HepG2 (cell line): Measurements from ENCODE around the gene DTNA. TPM values are rescaled to one million over a fixed set of nuclear protein-coding genes. Genes with fewer than 3 reads are reported as not detected.
A peak's percentile ranks its signal among the peaks of the same experiment; 100 is the strongest.

Experiments
- CAMTA2 ChIP-seq: sonication (generic); formaldehyde crosslinking; IDR thresholded peaks from 2 replicates; pipeline ENCODE4 v1.4.0; 2020; ENCODE audit warnings: mild to moderate bottlenecking, missing genetic modification reagents, borderline replicate concordance
- CBFB ChIP-seq: sonication (generic); formaldehyde crosslinking; IDR thresholded peaks from 2 replicates; pipeline ENCODE4 v1.4.0; 2020; ENCODE audit warnings: missing genetic modification reagents
- CBX2 ChIP-seq, 2 experiments: fragments of 200-600 bp in 1 of 2; sonication (generic); formaldehyde crosslinking in 1 of 2; IDR thresholded peaks; 2 replicates each; pipeline versions ENCODE4 v1.7.0 to v1.8.1; 2018 to 2022; ENCODE audit warnings: low read depth in 2 of 2, low read length in 1 of 2, mild to moderate bottlenecking in 1 of 2, missing genetic modification reagents in 1 of 2
- CBX5 ChIP-seq: sonication (generic); formaldehyde crosslinking; IDR thresholded peaks from 2 replicates; pipeline ENCODE4 v1.4.0; 2020; ENCODE audit warnings: missing genetic modification reagents, borderline replicate concordance
- ELF4 ChIP-seq: sonication (generic); formaldehyde crosslinking; IDR thresholded peaks from 2 replicates; pipeline ENCODE4 v1.5.0; 2020; ENCODE audit warnings: missing genetic modification reagents, mild to moderate bottlenecking, moderate library complexity, borderline replicate concordance
- KLF16 ChIP-seq, 2 experiments: sonication (generic) in 1 of 2; formaldehyde crosslinking in 1 of 2; IDR thresholded peaks; 2 replicates each; pipeline versions ENCODE4 v1.6.1 to v1.8.0; 2016 to 2023; ENCODE audit warnings: missing genetic modification reagents in 2 of 2, missing compliant biosample characterization in 1 of 2
- MLLT10 ChIP-seq: sonication (generic); formaldehyde crosslinking; IDR thresholded peaks from 2 replicates; pipeline ENCODE4 v1.4.0; 2020; ENCODE audit warnings: missing genetic modification reagents
- NCOR1 ChIP-seq: fragments of 200-600 bp; sonication (generic); IDR thresholded peaks from 2 replicates; pipeline ENCODE4 v1.7.0; 2017; ENCODE audit warnings: antibody characterized with exemption, low read length, borderline replicate concordance
- NFKBIZ ChIP-seq: IDR thresholded peaks from 2 replicates; pipeline ENCODE4 v1.6.1; 2018; ENCODE audit warnings: missing genetic modification reagents, missing compliant biosample characterization
- PHF20 ChIP-seq: sonication (generic); formaldehyde crosslinking; IDR thresholded peaks from 2 replicates; pipeline ENCODE4 v1.5.0; 2020; ENCODE audit warnings: mild to moderate bottlenecking, missing genetic modification reagents
- RBFOX2 ChIP-seq: fragments of 200-400 bp; formaldehyde crosslinking; IDR thresholded peaks from 2 replicates; pipeline ENCODE4 v1.6.1; 2017; ENCODE audit warnings: low read depth, mild to moderate bottlenecking, low read length
- TCF12 ChIP-seq, 2 experiments: fragments of 450-650 bp in 1 of 2; sonication (generic) in 1 of 2; formaldehyde crosslinking in 1 of 2; IDR thresholded peaks; 2 replicates each; pipeline versions ENCODE4 v1.6.1 to v1.8.0; 2017 to 2022; ENCODE audit warnings: antibody characterized with exemption in 1 of 2, mild to moderate bottlenecking in 1 of 2, missing genetic modification reagents in 1 of 2, moderate library complexity in 1 of 2
- TCF7L2 ChIP-seq: IDR thresholded peaks from 2 replicates; pipeline ENCODE4 v1.6.1; 2011; ENCODE audit warnings: mild to moderate bottlenecking, low read depth, low read length, moderate library complexity
- TSC22D2 ChIP-seq: sonication (generic); formaldehyde crosslinking; IDR thresholded peaks from 2 replicates; pipeline ENCODE4 v1.5.1; 2020; ENCODE audit warnings: missing genetic modification reagents, mild to moderate bottlenecking, borderline replicate concordance
- ZNF34 ChIP-seq: sonication (generic); formaldehyde crosslinking; IDR thresholded peaks from 2 replicates; pipeline ENCODE4 v1.4.0; 2020; ENCODE audit warnings: mild to moderate bottlenecking, missing genetic modification reagents, borderline replicate concordance
- ZNF549 ChIP-seq: sonication (generic); formaldehyde crosslinking; IDR thresholded peaks from 2 replicates; pipeline ENCODE4 v1.5.0; 2020; ENCODE audit warnings: missing genetic modification reagents
- ZNF605 ChIP-seq: sonication (generic); formaldehyde crosslinking; IDR thresholded peaks from 2 replicates; pipeline ENCODE4 v1.8.0; 2022; ENCODE audit warnings: mild to moderate bottlenecking, missing genetic modification reagents
- ZNF678 ChIP-seq: sonication (generic); formaldehyde crosslinking; IDR thresholded peaks from 2 replicates; pipeline ENCODE4 v1.4.0; 2020; ENCODE audit warnings: mild to moderate bottlenecking, missing genetic modification reagents
- ZNF713 ChIP-seq: sonication (generic); formaldehyde crosslinking; IDR thresholded peaks from 2 replicates; pipeline ENCODE4 v1.4.0; 2020; ENCODE audit warnings: mild to moderate bottlenecking, missing genetic modification reagents
- ZNF75D ChIP-seq: sonication (generic); formaldehyde crosslinking; IDR thresholded peaks from 2 replicates; pipeline ENCODE4 v1.8.1; 2023; ENCODE audit warnings: missing genetic modification reagents, mild to moderate bottlenecking, borderline replicate concordance
- polyA plus RNA-seq, 8 experiments: library from polyadenylated mRNA; depleted of rRNA in 3 of 8; stranded (reverse) in 7 of 8; unstranded in 1 of 8; fragments of >200 nt; fragmentation: Illumina TruSeq in 4 of 8; extraction: Trizol in 4 of 8; gene quantifications; 2 replicates each; pipeline versions ENCODE4 v1.2.1 to v1.2.3, GENCODE V29; 2011 to 2016; ENCODE audit warnings: low read depth in 4 of 8, missing spikeins in 1 of 8, mixed read lengths in 1 of 8; ENCODE audit not compliant: insufficient read depth in 1 of 8
- total RNA-seq, 5 experiments: library from RNA; depleted of rRNA; stranded (reverse); fragments of >200 nt; fragmentation: Illumina TruSeq; extraction: Trizol; gene quantifications; 2 replicates each; pipeline ENCODE4 v1.2.3, GENCODE V29; 2016; ENCODE audit warnings: low read depth in 1 of 5
- TF ChIP-seq, protein P1 (sequence below): sonication (generic); formaldehyde crosslinking; conservative IDR thresholded peaks from 2 replicates; pipeline ENCODE4 v1.5.0; 2020; ENCODE audit warnings: missing genetic modification reagents
- TF ChIP-seq, protein P2 (sequence below): sonication (generic); formaldehyde crosslinking; conservative IDR thresholded peaks from 2 replicates; pipeline ENCODE4 v1.8.0; 2022; ENCODE audit warnings: missing genetic modification reagents
- TF ChIP-seq, protein P3 (sequence below): sonication (generic); formaldehyde crosslinking; conservative IDR thresholded peaks from 2 replicates; pipeline ENCODE4 v1.4.0; 2020; ENCODE audit warnings: missing genetic modification reagents
- TF ChIP-seq, protein P4 (sequence below): sonication (generic); formaldehyde crosslinking; IDR thresholded peaks from 2 replicates; pipeline ENCODE4 v1.4.0; 2020; ENCODE audit warnings: missing genetic modification reagents, low read depth, mild to moderate bottlenecking, borderline replicate concordance

The DTNA gene
- total and polyA plus RNA-seq, 2 of the 13 experiments (the other 11 are each of a cell fraction or from before 2014, with no cell fraction given), result 8.5 to 29.0 TPM

DNA sequence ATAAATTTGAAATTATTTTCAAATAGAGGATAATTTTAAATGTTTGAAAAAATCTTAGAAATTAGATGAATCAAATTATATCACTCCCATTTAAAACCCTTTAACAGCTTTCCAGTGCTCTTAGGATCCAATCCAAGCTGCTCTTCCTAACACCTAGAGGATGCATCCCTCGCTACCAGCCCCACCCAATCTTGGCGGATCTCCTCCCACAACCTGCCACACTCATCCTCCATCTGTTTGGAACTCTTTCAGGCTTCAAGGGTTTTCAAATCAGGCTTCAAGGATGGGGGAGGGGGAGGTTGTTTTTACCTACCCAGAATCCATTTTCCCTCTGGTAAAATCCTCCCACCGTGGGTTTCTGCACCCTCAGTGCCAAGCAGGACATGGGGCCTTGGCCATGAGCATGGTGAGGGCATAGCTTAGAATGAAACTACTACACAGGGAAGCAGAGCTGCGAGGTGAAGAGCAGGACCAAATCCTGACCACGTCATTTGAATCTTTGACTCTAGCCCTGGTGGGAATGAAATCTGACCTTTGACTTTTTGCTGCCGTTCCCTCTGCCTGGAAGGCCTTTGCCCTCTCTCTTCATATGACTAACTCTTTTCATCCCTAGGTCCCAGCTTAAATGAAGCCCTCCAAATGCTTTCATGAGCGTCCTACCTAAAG, 218.1 kb downstream of the DTNA start (continued):
- TF ChIP-seq ZNF549 (CRISPR knock-in tag) (no peak), CBX2 (IDR thresholded peaks at IDR 0.05; ENCODE audit: low read depth, low read length) (no peak), CBX2 (CRISPR knock-in tag; IDR thresholded peaks at IDR 0.05; ENCODE audit: low read depth) (no peak), RBFOX2 (peak; percentile 68), CBFB (CRISPR knock-in tag) (0 out of 2 replicates have a peak, but pooled peaks have one; percentile 16), NFKBIZ (CRISPR knock-in tag) (no peak), TCF12 (IDR thresholded peaks at IDR 0.05) (no peak), TCF12 (CRISPR knock-in tag; IDR thresholded peaks at IDR 0.05) (no peak), KLF16 (CRISPR knock-in tag; IDR thresholded peaks at IDR 0.05) (no peak), ZNF713 (no peak), PHF20 (CRISPR knock-in tag) (no peak), CAMTA2 (CRISPR knock-in tag) (no peak), CBX5 (CRISPR knock-in tag) (peak; percentile 75; the same call in 1 of the 2 replicates), TSC22D2 (no peak), ELF4 (CRISPR knock-in tag) (0 out of 2 replicates have a peak, but pooled peaks have one; percentile 0), ZNF678 (CRISPR knock-in tag) (no peak), NCOR1 (peak; percentile 55; the same call in 1 of the 2 replicates), TCF7L2 (no peak), MLLT10 (CRISPR knock-in tag) (no peak), ZNF34 (CRISPR knock-in tag) (no peak), ZNF605 (CRISPR knock-in tag) (peak; percentile 87), ZNF75D (no peak)
- TF ChIP-seq, protein P1, sequence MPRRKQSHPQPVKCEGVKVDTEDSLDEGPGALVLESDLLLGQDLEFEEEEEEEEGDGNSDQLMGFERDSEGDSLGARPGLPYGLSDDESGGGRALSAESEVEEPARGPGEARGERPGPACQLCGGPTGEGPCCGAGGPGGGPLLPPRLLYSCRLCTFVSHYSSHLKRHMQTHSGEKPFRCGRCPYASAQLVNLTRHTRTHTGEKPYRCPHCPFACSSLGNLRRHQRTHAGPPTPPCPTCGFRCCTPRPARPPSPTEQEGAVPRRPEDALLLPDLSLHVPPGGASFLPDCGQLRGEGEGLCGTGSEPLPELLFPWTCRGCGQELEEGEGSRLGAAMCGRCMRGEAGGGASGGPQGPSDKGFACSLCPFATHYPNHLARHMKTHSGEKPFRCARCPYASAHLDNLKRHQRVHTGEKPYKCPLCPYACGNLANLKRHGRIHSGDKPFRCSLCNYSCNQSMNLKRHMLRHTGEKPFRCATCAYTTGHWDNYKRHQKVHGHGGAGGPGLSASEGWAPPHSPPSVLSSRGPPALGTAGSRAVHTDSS, result no peak
- TF ChIP-seq, protein P2, sequence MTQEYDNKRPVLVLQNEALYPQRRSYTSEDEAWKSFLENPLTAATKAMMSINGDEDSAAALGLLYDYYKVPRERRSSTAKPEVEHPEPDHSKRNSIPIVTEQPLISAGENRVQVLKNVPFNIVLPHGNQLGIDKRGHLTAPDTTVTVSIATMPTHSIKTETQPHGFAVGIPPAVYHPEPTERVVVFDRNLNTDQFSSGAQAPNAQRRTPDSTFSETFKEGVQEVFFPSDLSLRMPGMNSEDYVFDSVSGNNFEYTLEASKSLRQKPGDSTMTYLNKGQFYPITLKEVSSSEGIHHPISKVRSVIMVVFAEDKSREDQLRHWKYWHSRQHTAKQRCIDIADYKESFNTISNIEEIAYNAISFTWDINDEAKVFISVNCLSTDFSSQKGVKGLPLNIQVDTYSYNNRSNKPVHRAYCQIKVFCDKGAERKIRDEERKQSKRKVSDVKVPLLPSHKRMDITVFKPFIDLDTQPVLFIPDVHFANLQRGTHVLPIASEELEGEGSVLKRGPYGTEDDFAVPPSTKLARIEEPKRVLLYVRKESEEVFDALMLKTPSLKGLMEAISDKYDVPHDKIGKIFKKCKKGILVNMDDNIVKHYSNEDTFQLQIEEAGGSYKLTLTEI, result no peak
- TF ChIP-seq, protein P3, sequence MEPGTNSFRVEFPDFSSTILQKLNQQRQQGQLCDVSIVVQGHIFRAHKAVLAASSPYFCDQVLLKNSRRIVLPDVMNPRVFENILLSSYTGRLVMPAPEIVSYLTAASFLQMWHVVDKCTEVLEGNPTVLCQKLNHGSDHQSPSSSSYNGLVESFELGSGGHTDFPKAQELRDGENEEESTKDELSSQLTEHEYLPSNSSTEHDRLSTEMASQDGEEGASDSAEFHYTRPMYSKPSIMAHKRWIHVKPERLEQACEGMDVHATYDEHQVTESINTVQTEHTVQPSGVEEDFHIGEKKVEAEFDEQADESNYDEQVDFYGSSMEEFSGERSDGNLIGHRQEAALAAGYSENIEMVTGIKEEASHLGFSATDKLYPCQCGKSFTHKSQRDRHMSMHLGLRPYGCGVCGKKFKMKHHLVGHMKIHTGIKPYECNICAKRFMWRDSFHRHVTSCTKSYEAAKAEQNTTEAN (CRISPR knock-in tag), result 0 out of 2 replicates have a peak, but pooled peaks have one; percentile 37
- TF ChIP-seq, protein P4, sequence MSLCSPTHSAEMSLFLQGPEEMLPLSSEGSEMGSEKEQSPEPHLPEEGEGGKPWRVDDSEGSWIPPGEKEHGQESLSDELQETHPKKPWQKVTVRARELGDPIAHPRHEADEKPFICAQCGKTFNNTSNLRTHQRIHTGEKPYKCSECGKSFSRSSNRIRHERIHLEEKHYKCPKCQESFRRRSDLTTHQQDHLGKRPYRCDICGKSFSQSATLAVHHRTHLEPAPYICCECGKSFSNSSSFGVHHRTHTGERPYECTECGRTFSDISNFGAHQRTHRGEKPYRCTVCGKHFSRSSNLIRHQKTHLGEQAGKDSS (CRISPR knock-in tag), result no peak
